ENCODE data around the gene SIK2.

DNA sequence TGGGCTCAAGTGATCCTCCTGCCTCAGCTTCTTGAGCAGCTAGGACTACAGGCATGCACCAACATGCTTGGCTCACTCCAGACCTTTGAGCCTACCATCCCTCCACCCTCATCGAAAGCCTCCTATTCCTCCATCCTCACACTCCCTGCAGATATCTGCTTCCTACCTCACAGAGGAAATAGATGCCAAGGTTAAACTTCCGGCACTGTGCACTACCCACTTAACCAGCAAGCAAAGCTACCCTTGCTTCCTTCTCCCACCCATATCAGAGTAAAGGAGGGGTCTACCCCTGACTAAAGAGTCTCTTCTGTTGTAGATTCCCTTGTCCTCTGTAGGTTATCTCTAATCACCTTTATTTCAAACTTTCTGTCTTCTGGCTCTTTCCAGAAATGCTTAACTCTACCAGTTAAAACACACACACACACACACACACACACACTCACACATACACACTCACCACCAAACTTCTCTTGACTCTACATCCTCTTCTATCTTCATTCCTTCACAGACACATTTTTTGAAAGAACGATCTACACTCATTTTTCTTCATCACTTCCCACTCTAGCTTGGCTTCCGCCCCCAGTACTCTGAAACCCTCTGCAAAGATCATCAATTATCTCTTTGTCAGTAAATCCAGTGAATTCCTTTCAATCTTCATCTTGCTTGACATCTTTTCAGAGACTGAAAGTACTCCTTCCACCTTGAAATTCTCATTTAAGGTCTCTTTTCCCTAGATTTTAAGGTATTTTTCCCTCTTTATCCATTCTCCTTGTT is 10.9 kb upstream of the SIK2 start:
- TF ChIP-seq, protein P1, sequence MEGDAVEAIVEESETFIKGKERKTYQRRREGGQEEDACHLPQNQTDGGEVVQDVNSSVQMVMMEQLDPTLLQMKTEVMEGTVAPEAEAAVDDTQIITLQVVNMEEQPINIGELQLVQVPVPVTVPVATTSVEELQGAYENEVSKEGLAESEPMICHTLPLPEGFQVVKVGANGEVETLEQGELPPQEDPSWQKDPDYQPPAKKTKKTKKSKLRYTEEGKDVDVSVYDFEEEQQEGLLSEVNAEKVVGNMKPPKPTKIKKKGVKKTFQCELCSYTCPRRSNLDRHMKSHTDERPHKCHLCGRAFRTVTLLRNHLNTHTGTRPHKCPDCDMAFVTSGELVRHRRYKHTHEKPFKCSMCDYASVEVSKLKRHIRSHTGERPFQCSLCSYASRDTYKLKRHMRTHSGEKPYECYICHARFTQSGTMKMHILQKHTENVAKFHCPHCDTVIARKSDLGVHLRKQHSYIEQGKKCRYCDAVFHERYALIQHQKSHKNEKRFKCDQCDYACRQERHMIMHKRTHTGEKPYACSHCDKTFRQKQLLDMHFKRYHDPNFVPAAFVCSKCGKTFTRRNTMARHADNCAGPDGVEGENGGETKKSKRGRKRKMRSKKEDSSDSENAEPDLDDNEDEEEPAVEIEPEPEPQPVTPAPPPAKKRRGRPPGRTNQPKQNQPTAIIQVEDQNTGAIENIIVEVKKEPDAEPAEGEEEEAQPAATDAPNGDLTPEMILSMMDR (IDR thresholded peaks at IDR 0.05): no peak
- TF ChIP-seq POLR2A (IDR thresholded peaks at IDR 0.05): no peak

All from thyroid gland (tissue), 4 donors.